Sciatic nerve (tissue), 1 donor: Measurements from ENCODE around the gene CABP5. TPM values are rescaled to one million over a fixed set of nuclear protein-coding genes. Genes with fewer than 3 reads are reported as not detected.

Experiments used
- total RNA-seq: library from RNA; stranded (reverse); fragmentation: NEBNext Ultra II Directional; extraction: Animal tissue kit (Norgen Biotek cat#: 25700); gene quantifications from one replicate; pipeline ENCODE4 v1.2.1, GENCODE V29; 2021
- donor health status: DM: no; HTN: no; CAD: no.

The CABP5 gene
- total RNA-seq, 1 donor from 2014 or later: not detected

Other genes with a start within 250 kb of the CABP5 start
- not detected for gene TPRX1, start 239.5 kb downstream of the CABP5 start, total RNA-seq
- gene CRX, start 222.1 kb downstream of the CABP5 start, total RNA-seq: 0.09 TPM
- gene TPRX2, start 184.8 kb downstream of the CABP5 start, total RNA-seq: not detected
- gene SULT2A1, start 157.8 kb downstream of the CABP5 start, total RNA-seq: not detected
- gene BSPH1, start 51.9 kb downstream of the CABP5 start, total RNA-seq: not detected
- gene ELSPBP1, start 49.4 kb downstream of the CABP5 start, total RNA-seq: not detected
- 32.7 TPM for gene PLA2G4C, start 66.7 kb upstream of the CABP5 start, total RNA-seq
- 16.9 TPM for gene LIG1, start 126.3 kb upstream of the CABP5 start, total RNA-seq
- gene ZSWIM9, start 126.6 kb upstream of the CABP5 start, total RNA-seq: 10.7 TPM
- gene CARD8, start 211.8 kb upstream of the CABP5 start, total RNA-seq: 82.8 TPM
- gene ZNF114, start 226.0 kb upstream of the CABP5 start, total RNA-seq: 1.1 TPM